PC-3 (cell line): ENCODE measurements around the gene AP1S1. TPM values are rescaled to one million over a fixed set of nuclear protein-coding genes. Genes with fewer than 3 reads are reported as not detected.

Source experiments
- ATAC-seq: fragments of 200-7000 bp; cut with Tn5 transposase; 2 replicates; pipeline ENCODE4 v1.9.1; 2020; ENCODE audit warnings: mild to moderate bottlenecking, moderate library complexity
- BruUV-seq: library from RNA; stranded (reverse); fragments of 400-500 nt; replicated peaks from 2 replicates; lab custom pipeline; 2021; lab: Mats Ljungman, UMichigan
- CTCF ChIA-PET: fragments of 300-600 bp; sonication (Branson Sonifier 250); formaldehyde crosslinking; loops from one replicate; lab custom pipeline; 2022; ENCODE audit warnings: antibody characterized with exemption; lab: Charles Lee
- POLR2A ChIA-PET: fragments of 300-600 bp; sonication (Branson Sonifier 250); formaldehyde crosslinking; loops from one replicate; lab custom pipeline; 2022; ENCODE audit warnings: antibody characterized with exemption; ENCODE audit not compliant: unreplicated experiment; lab: Charles Lee
- DNase-seq: peaks from one replicate; pipeline ENCODE4 v3.0.0-alpha.2; 2015
- H2AFZ ChIP-seq: fragments of 300-600 bp; sonication (generic); 2 replicates; pipeline ENCODE4 v1.6.0; 2016; ENCODE audit warnings: antibody characterized with exemption, low read length
- H3F3A ChIP-seq: fragments of 300-600 bp; sonication (generic); one replicate; pipeline ENCODE4 v1.6.0; 2017; ENCODE audit warnings: antibody characterized with exemption, low read length, control low read depth, mild to moderate bottlenecking; ENCODE audit not compliant: unreplicated experiment
- H3K27ac ChIP-seq: fragments of 300-600 bp; sonication (generic); 2 replicates; pipeline ENCODE4 v1.5.1; 2016; ENCODE audit warnings: mild to moderate bottlenecking, low read length
- H3K27me3 ChIP-seq: fragments of 300-600 bp; sonication (generic); 2 replicates; pipeline ENCODE4 v1.6.1; 2016; ENCODE audit warnings: low read length, mixed read lengths
- H3K36me3 ChIP-seq: fragments of 300-600 bp; sonication (generic); 2 replicates; pipeline ENCODE4 v1.6.1; 2016; ENCODE audit warnings: low read depth, mixed run types, low read length, mixed read lengths
- H3K4me1 ChIP-seq: fragments of 300-600 bp; sonication (generic); 2 replicates; pipeline ENCODE4 v1.5.1; 2016; ENCODE audit warnings: low read length; ENCODE audit not compliant: insufficient read depth
- H3K4me2 ChIP-seq: fragments of 300-600 bp; sonication (generic); 2 replicates; pipeline ENCODE4 v1.6.0; 2016; ENCODE audit warnings: low read length
- H3K4me3 ChIP-seq: fragments of 300-600 bp; sonication (generic); 2 replicates; pipeline ENCODE4 v1.5.1; 2016; ENCODE audit warnings: mild to moderate bottlenecking, low read length, mixed read lengths
- H3K79me2 ChIP-seq: fragments of 300-600 bp; sonication (generic); 2 replicates; pipeline ENCODE4 v1.6.1; 2017; ENCODE audit warnings: low read length, mixed read lengths
- H3K9ac ChIP-seq: fragments of 300-600 bp; sonication (generic); 2 replicates; pipeline ENCODE4 v1.6.0; 2016; ENCODE audit warnings: mild to moderate bottlenecking, low read length
- H3K9me2 ChIP-seq: fragments of 300-600 bp; sonication (generic); replicated peaks from 2 replicates; pipeline ENCODE4 v1.6.1; 2016; ENCODE audit warnings: mixed run types, low read length, mixed read lengths
- H3K9me3 ChIP-seq: fragments of 300-600 bp; sonication (generic); 2 replicates; pipeline ENCODE4 v1.6.1; 2016; ENCODE audit warnings: low read length, mixed read lengths
- H4K20me1 ChIP-seq: fragments of 300-600 bp; sonication (generic); 2 replicates; pipeline ENCODE4 v1.6.1; 2016; ENCODE audit warnings: low read length, mixed read lengths
- EZH2 ChIP-seq: fragments of 300-600 bp; sonication (generic); IDR thresholded peaks from one replicate; pipeline ENCODE4 v1.6.1; 2017; ENCODE audit warnings: antibody characterized with exemption, mild to moderate bottlenecking, low read length; ENCODE audit not compliant: unreplicated experiment
- EZH2phosphoT487 ChIP-seq: fragments of 300-600 bp; sonication (generic); IDR thresholded peaks from 2 replicates; pipeline ENCODE4 v1.6.1; 2018; ENCODE audit warnings: mild to moderate bottlenecking, antibody characterized with exemption, low read length, borderline replicate concordance
- intact Hi-C: fragments of 100-400 bp; cut with micrococcal nuclease; formaldehyde crosslinking; loops from 2 replicates; pipeline ENCODE4 v1.9.0; 2023
- total RNA-seq: library from RNA; depleted of rRNA; stranded (reverse); fragments of >200 nt; gene quantifications from 2 replicates; pipeline ENCODE4 v1.2.3, GENCODE V29; 2014
- TF ChIP-seq, protein P1 (sequence below): fragments of 300-600 bp; sonication (generic); conservative IDR thresholded peaks from 2 replicates; pipeline ENCODE4 v1.5.1; 2017; ENCODE audit warnings: antibody characterized with exemption, low read depth, mild to moderate bottlenecking, low read length

AP1S1 gene
- total RNA-seq, 1 experiment from 2014 or later: 190 TPM

DNA sequence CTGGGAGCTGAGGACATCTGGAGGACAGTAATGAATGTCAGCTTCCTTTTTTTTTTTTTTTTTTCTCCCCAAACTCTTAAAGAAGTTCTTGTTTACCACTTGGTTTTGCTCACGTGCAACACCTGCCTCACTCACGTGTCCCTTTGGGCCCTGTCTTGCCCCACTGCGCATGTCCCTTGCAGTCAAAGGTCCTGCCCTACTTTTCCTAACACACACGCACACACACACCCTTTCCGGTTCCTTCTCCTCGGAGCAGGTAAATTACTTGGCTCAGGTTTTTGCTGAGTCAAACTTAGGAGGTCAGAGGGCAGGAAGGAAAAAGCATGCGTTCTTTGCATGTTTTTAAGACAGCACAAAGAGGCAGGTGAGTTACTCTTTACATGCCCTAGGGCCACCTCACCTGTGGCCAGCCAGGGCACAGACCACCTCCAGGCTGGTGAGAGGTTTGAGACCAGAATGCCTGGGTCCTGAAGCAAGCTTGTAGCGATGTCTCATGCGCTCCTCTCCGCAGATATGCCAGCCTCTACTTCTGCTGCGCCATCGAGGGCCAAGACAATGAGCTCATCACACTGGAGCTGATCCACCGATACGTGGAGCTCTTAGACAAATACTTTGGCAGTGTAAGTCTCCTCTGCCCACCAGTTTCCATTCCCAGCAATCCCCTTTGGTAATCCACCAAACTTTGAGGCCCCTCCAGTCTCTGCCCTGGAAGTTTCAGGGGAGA, 2.8 kb downstream of the AP1S1 start:
- Histone ChIP-seq H3K4me1 (peaks cover 54% of the 10 kb centered on the region), H3K9me2 (no peaks in the 10 kb centered on the region), H3K9ac (peak overlapping the region; percentile 28; the same call in 1 of the 2 replicates), H3K27me3 (no peaks in the 10 kb centered on the region), H2AFZ (no peak overlapping the region), H3K79me2 (peaks cover 21% of the 10 kb centered on the region), H4K20me1 (no peaks in the 10 kb centered on the region), H3K27ac (peak overlapping the region; percentile 78), H3K4me3 (no peak overlapping the region), H3F3A (no peaks in the 10 kb centered on the region), H3K36me3 (peaks cover 9% of the 10 kb centered on the region; the same call in 1 of the 2 replicates), H3K4me2 (peak overlapping the region; percentile 53), H3K9me3 (no peaks in the 10 kb centered on the region)
- CTCF ChIA-PET: interaction anchor here (1.0 to 1.3 kb wide), 2 partner anchors 11 to 13 kb away, joined by 3 to 19 read pairs; no protein-coding TSS in a partner anchor
- POLR2A ChIA-PET: interaction anchor here (0.6 kb wide), 1 partner anchor 72 kb away, joined by 4 read pairs; no protein-coding TSS in a partner anchor
- intact Hi-C loops: no loop called here
- no TSS peak for BruUV-seq
- ATAC-seq (no peak), DNase-seq (peak; percentile 77)
- no peak for TF ChIP-seq EZH2phosphoT487
- TF ChIP-seq EZH2: no peak
- TF ChIP-seq, protein P1, sequence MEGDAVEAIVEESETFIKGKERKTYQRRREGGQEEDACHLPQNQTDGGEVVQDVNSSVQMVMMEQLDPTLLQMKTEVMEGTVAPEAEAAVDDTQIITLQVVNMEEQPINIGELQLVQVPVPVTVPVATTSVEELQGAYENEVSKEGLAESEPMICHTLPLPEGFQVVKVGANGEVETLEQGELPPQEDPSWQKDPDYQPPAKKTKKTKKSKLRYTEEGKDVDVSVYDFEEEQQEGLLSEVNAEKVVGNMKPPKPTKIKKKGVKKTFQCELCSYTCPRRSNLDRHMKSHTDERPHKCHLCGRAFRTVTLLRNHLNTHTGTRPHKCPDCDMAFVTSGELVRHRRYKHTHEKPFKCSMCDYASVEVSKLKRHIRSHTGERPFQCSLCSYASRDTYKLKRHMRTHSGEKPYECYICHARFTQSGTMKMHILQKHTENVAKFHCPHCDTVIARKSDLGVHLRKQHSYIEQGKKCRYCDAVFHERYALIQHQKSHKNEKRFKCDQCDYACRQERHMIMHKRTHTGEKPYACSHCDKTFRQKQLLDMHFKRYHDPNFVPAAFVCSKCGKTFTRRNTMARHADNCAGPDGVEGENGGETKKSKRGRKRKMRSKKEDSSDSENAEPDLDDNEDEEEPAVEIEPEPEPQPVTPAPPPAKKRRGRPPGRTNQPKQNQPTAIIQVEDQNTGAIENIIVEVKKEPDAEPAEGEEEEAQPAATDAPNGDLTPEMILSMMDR: no peak

DNA sequence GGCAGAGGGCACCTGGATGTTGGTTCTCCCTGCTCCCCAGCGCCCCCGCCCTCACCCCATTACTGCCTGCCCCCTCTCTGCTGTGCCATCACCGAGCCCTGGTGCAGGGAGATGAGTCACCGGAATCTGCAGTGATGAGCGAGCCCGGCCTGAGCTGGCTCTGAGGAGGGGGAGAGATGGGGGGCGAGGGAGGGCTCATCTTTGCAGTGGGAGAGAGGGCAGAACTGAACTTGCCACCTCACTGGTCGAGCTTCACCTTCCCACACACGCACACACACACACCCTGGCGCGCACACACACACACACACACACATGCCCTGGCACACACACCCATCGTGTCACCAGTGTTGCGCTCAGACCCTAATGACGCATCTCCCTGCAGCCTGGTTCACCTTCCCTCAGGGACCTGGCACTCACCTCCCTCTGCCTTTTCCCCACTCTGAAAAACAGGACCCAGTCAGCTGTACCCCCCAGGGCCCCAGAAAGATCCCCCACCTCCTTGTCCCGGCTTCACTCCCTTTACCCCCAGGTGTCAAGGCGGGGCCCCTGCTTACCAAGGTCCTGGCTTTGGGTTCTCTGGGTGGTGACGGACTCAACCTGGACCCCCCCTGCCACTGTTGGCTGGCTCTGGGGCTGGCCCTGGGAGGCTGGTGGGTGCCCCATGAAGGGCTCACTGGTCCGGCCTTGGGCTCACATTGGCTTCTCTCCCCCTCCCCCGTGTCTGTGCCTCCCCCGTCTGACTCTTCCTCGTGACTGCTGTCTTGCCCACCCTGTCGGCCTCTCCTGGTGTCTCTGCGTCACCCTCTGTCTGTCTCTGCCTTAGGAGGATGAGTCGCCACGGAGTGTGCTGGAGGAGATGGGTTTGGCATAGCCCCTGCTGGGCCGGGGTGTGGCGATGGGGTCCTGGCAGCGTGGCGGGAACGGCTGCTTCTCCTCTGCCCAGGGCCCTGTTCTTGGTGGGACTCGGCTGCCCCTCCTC, 5.7 kb downstream of the AP1S1 start:
- Histone ChIP-seq H3K4me2 (peak overlapping the region; percentile 73), H3K4me1 (peaks cover 69% of the 10 kb centered on the region), H3K9me3 (no peaks in the 10 kb centered on the region), H3F3A (no peaks in the 10 kb centered on the region), H3K9me2 (no peaks in the 10 kb centered on the region), H3K27me3 (peaks cover 6% of the 10 kb centered on the region; the same call in 1 of the 2 replicates), H3K4me3 (no peak overlapping the region), H3K79me2 (peaks cover 17% of the 10 kb centered on the region), H3K9ac (peak overlapping the region; percentile 64), H2AFZ (no peak overlapping the region), H3K27ac (peak overlapping the region; percentile 90), H4K20me1 (no peaks in the 10 kb centered on the region), H3K36me3 (peaks cover 9% of the 10 kb centered on the region; the same call in 1 of the 2 replicates)
- TF ChIP-seq, protein P1: no peak
- TF ChIP-seq EZH2phosphoT487: no peak
- TF ChIP-seq EZH2: no peak
- peak; percentile 59 for ATAC-seq
- intact Hi-C loops: no loop called here
- POLR2A ChIA-PET: interaction anchor here (0.7 kb wide), 1 partner anchor 57 kb away, joined by 6 read pairs; the partner anchor contains the start of gene PLOD3
- CTCF ChIA-PET: interaction anchor here (1.0 to 1.1 kb wide), 2 partner anchors 16 to 33 kb away, joined by 4 to 8 read pairs; no protein-coding TSS in a partner anchor
- peak; percentile 79 for DNase-seq
- BruUV-seq: no TSS peak
